IPS-NIHi7 (cell line): ENCODE measurements around the gene FCRL5.
"Not testable (repeated sequence)": the region's sequence is repeated elsewhere in the genome, so short reads cannot be mapped to it uniquely, and the experiment has no call there.

ENCODE experiments used
- DNase-seq: peaks from one replicate; pipeline ENCODE4 v3.0.0; 2012; ENCODE audit warnings: mixed read lengths; ENCODE audit errors: extremely low spot score

FCRL5 gene

DNA sequence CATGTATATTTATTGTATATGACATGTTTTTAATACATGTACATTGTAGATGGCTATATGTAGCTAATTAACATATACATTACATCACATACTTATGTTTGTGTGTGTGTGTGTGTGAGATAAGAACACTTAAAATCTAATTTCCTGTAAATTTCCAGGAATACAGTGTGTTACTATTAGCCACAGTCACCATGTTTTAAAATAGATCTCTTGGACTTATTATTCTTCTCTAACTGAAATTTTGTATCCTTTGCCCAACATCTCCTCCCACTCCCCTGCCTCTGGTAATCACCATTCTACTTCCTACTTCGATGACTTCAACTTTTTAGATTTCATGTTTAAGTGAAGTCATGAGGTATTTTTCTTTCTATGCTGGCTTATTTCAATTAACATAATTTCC, 64.8 kb downstream of the FCRL5 start:
- no peak for DNase-seq

DNA sequence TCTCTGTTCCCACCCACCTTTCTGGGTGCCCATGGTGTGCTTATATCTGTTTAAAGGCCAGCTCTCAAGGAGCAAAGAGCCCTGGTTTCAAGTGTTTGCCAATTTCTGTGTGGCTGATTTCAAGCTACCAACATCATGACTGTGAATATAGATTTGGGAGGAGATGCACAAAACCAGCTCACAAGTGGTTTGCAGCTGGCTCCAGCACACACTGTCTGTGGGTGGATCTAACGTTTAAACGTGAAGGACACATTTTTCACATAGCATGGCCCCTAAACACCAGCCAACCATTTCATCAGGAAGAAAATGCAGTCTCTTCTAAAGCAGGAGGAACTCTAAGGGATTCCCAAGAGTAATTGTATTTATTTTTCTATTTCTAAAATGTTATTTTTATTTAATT, 65.2 kb downstream of the FCRL5 start:
- DNase-seq: no peak

DNA sequence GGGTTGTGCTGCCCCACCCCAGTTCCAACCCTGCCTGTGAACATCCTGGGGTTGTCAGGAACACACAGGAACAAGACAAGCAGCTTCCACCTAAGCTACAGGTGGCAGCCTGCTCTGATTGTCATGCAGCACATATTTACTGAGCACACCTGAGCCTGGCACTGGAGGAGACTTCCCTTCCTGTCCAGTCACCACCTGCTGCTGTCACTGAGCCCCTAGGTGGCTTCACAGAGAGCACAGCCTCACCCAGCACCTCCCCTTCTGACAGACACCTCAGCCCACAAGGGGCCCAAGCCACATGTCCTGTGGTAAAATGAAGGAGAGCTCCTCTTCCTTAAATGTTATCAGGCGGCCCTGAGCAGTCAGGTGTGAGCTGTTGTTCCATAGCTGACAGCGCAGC, 65.9 kb downstream of the FCRL5 start:
- not testable (repeated sequence) for DNase-seq

DNA sequence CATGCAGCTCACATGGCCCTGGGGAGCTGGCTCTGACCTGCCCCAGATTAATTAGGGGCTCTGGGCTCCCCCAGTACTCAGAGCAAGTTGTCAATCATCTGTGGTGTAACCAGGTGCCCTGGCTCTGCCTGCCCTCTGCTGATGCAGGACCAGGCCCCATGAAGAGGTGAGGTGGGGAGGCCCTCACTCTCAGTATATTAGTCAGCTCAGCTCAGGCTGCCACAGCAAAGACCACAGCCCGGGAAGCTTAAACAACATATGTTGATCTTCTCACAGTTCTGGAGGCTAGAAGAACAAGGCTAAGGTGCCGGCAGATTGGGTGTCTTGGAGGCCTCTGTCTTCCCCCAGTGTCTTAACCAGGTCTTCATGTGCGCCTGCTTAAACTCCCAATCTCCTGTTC, 66.5 kb downstream of the FCRL5 start:
- DNase-seq: no peak

DNA sequence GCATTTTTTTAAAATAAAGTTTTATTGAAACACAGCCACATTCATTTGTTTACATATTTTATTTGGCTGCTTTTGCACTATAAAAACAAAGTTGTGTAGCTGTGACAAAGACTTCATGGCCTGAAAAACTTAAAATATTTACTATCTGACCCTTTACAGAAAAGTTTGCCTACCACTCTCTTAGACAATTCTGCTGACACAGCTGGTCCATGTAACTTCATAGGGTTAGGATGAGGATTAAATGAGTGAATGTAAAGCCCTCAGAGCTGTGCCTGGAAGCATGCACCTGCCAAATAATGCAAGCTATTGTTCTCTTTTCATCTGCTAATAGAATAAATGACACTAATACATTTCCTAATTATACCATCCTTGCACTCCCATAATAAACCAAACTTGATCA, 67.7 kb downstream of the FCRL5 start:
- no peak for DNase-seq

DNA sequence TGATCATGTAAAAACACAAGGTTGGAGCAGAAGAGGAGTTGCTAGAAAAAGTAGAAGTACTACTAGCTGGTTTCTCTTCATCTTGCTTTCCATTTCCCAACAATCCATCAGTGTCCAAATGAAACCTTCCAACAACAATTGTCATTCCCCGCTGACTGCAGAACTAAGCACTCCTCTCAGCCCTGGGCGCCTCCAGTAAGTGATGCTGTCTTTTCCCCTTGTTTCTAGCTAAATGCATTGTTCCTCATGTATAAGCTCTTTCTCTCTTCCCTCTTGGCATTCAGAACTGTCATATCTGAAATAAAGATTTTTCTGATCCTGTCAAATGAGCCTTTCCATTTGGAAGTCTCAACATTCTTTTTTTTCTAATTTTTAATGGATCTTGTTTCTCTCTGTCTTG, 68.7 kb downstream of the FCRL5 start:
- no peak for DNase-seq

DNA sequence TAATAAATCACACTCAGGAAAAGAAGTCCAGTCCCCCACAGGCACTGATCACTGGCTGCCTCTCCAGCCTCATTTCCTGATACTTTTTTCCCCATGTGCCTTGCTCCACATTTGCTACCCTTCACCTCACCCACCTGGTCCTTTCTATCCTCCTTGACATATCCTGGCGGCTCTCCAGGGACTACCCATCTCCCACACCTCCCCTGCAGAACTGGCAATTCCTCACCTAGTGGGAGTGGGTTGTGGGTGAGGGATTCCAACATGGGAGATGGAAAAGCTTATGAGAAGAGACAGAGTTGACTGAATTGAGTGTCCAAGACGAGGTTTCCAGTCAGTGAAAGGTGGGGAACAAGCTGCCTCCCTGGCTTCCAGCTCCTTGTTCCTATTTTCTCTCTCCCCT, 69.6 kb downstream of the FCRL5 start:
- DNase-seq: no peak

DNA sequence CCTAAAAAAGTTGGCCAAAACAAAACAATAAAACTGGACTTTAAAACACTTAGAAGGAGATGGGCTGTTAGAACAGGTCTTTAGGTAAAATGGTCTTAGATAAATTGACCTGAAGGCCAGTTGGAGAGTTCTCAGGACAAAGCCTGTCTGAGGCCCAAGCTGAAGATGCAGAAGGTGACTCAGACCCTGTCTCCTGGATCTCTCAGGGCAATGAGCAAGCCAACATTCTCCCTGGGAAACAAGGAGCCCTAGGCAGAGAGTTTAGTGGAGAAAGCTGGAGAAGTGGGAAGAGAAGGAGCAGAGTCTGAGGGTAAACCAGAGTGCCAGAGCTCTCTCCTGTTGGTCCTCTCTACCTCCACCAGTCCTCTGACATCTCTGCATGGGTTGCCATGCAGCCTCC, 70.1 kb downstream of the FCRL5 start:
- no peak for DNase-seq

DNA sequence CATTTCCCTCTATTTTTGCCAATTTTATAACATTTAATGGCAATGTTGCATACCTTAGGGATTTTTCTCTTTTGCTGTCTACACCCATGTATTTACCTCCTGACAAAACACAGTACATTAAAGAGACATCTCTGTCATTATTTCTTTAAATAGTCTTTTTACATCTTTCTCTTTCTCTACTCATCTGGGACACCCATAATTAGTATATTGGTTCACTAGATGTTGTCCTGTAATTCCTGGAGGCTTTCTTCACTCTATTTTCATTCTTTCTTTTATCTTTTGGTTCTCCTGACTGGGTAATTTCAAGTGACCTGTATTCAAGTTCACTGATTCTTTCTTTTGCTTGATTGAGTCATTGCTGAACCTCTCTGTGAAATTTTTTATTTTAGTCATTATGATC, 74.3 kb downstream of the FCRL5 start:
- DNase-seq: no peak

DNA sequence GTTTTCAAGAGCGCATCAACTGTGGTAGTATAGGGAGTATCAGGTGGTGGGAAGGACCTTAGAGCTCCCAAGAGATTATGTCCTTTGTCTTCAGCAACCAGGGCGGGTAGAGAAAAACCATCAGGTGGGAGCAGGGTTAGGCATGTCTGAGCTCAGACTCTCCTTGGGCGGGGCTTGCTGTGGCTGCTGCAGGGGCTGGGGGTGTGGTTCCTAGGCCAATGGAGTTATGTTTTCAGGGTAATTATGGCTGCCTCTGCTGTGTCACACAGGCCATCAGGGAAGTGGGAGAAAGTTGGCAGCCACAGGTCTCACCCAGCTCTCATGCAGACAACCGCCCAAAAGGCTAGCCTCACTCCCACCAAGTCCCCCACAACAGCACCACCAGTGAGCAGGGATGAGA, 74.9 kb downstream of the FCRL5 start:
- no peak for DNase-seq

DNA sequence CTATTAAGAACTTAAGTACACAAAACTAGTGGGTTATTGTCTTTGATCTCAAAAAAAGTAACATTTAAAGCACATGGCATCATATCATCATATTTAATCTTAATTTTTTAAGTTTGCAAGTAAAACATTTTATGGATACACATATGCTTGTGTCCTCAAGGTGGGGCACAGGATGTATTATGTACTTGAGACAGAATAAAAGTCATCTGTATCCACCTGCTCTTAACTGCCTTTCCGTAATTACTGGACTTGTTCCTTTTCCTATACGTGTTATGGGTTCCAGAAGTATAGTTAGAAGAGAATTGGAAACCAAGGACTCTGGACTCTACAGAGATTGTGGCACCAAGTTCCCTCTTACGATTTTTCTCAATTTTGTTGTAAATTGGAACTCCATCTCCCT, 79.4 kb downstream of the FCRL5 start:
- DNase-seq: no peak

DNA sequence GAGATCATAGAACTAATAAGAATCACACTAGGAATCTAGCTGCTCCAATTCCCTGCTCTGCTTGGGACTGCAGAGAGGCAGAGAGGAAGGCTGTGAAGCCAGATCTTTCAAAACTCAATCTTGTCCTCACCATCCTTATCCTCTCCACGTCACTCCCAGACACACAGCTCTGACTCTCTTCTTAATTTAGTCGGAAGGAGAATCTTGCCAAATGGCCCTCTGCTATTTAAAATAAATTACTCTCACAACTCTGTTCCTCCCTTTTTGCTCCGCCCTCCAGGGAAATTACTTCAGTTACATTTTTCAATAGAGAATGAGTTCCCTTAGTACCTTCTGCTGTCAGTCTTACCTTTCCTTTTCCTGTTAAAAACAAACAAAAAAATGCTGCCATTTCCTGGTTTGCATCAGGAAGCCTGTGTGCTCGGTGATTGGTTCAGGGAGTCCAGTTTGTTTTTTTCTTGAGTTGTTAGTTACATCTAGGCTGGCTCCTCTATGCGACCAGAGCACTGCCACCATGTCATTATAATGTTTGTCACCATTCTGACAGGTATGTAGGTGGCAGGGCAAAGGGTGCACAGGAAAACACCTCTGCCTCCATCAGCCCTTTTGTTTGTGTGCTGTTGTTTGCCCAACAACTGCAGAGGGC, 80.1 kb downstream of the FCRL5 start:
- DNase-seq: no peak

DNA sequence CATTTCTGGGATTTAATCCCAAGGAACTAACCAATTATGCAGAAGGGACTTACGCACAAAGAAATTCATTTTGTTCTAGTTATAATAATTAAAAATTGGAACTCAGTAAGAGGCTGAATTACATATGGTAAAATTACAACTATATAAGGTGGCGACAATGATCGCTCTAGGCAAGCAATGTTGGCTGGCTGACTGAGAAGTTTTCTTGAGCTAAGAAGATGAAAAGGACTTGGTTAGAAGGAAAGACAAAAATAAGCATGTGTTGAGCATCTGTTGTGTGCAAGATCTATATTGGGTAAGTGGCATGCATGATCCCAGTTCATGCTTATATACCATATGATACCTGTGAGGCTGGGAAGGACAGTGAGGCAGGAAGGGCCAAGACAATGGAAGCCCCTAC, 80.8 kb downstream of the FCRL5 start:
- no peak for DNase-seq

DNA sequence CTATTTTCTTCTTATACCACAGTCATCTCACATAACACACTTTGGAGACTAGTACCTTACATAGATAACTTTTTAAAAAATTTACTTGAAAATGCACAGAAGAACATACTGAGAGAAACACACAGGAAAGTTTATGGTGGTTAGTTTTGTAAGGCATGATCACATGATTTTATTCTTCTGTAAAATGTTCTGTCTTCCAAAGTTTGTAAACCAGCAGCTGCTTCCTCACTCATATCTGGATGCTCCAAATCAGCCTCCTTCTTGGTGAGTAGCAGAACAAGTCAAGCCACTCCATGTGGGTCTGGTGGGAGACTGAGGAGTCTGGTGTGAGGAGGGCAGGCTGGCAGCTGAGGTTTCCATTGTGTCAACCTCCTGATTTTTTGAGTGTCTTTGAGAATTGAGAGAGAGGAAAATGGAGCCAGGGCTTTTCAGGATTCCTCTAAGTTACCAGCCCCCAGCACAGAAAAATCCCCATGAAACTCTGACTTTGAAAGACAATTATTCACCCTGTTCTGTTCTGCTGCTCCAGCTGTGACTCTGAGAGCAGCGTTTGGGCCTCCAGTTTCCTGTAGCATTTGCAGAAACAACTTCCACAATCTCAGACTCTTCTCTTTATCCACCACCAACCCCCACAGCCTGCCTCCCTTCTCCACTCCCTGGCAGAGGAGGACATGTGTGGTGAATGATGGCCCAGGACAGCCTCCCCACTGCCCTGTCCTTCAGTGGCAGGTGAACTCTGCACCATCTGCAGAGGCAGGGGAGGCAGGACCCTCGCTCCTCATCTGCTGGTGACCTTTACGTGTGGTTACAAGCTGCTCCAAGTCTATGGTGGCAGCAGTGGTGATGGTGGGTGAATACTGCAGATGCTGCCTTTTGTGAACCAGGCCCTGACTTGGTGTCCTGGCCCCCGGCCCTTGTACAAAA, 82.3 kb downstream of the FCRL5 start:
- DNase-seq: no peak

DNA sequence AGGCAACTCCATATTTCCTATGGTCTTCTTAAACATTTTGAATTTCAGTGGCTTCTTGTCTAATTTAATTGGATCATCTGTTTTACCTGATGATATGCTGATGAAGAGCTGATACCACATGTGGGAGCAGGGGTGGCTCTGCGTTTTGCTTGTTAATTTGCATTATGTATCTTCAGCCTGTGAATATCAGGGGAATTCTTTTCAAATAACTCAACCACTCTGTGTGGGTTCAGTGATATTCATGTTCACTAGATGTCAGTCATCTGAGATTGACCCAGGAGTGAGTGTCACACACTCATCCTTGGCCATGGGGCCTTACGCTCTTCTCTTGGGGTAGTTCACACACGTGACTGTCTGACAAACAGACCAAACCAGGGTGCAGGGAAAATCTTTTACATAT, 83.0 kb downstream of the FCRL5 start:
- no peak for DNase-seq

DNA sequence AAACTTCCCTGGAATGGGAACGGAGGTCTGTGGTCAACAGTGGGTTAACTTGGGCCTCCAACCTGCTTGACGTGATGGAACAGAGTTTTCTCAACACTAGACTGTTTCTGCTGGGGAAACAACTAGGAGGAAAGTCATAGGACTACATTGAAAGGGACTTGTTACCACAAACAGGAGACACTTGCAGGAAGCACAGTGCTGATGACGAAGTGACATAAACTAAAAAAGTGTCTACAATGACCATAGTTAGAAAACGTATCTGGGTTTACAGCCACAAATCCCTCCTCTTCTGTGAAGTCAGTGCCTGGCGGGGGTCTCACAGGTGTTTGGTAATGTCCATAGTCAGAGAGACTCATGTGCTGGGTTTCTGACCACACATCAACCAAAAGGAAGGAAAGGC, 86.3 kb downstream of the FCRL5 start:
- DNase-seq: no peak
